ENCODE results near the gene WRAP73.

DNA sequence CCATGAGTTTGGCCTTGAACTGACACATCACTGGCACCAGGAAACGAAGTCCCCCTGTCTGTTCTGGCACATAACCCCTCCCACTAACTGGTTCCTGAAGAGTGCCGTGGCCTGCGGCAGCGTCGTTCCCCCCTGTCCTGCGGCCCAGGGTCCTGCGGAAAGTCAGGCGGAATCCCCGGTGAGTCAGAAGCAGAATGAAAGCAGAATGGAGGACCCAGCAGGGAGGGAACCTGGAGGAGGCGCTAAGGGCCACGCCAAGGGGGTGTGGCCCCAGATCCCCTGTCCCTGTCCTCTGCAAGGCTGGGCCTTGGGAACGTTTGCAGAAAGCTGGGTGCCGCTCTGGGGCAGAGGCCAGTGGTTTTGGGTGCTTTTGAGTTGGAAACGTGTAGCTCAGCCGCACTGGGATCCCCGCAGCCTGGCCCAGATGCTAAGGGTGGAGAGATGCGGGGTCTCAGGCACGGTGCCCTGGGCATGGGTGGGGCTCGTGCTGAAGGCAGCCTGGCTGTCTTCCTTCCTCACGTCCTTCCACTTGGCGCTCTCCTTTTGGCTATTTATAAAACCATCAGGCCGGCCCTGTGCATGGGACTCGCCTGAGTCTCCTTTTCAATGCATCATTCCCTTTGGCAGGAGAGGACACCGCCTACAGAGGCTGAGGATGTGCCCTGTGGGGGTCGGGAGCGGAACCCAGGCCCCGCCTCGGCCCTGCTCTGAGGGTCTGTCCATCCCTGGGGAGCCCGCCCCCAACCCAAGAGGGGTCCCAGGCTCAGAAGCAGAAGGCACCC is 38.6 kb upstream of the WRAP73 start:
- TF ChIP-seq, protein P1, sequence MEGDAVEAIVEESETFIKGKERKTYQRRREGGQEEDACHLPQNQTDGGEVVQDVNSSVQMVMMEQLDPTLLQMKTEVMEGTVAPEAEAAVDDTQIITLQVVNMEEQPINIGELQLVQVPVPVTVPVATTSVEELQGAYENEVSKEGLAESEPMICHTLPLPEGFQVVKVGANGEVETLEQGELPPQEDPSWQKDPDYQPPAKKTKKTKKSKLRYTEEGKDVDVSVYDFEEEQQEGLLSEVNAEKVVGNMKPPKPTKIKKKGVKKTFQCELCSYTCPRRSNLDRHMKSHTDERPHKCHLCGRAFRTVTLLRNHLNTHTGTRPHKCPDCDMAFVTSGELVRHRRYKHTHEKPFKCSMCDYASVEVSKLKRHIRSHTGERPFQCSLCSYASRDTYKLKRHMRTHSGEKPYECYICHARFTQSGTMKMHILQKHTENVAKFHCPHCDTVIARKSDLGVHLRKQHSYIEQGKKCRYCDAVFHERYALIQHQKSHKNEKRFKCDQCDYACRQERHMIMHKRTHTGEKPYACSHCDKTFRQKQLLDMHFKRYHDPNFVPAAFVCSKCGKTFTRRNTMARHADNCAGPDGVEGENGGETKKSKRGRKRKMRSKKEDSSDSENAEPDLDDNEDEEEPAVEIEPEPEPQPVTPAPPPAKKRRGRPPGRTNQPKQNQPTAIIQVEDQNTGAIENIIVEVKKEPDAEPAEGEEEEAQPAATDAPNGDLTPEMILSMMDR (IDR thresholded peaks at IDR 0.05; ENCODE audit: low read depth, low read length) = no peak
- no peak for TF ChIP-seq EZH2phosphoT487 (IDR thresholded peaks at IDR 0.05; ENCODE audit: low read depth)

Measured in OCI-LY3 (cell line).